ENCODE measurements around the gene B3GNT7.

The B3GNT7 gene

DNA sequence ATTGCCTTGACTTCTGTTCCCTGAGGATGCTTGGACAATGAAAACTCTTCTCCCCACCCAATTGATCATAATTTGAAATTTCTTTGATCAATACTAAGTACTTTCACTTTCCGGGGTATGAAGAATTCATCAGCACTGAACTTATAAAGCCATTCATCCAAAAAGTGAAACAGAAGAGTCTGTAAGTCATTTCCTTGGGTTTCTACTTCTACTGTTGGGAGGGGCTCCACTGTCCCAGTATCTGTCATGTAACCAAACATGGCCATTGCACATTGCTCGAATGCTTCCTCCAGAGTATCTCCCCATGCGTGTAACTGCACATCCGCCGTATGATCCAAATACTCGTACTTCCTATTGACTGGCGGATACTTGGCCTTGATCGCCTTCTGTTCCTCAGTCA is 38.5 kb downstream of the B3GNT7 start:
- Histone ChIP-seq H4K8ac (ENCODE audit: low read depth, low read length) (no peak overlapping the region), H2BK12ac (ENCODE audit: low read length) (no peak overlapping the region), H3K36me3 (ENCODE audit: control insufficient read depth in 1 of 2, insufficient read depth in 2 of 2, low read length in 2 of 2) (no peaks in the 10 kb centered on the region), H2BK5ac (ENCODE audit: low read depth, low read length, poor library complexity) (no peak overlapping the region), H3K4me3 (ENCODE audit: low read depth, low read length) (no peak overlapping the region), H3K9me3 (ENCODE audit: insufficient read depth, low read depth, low read length) (peaks cover 2% of the 10 kb centered on the region), H3K27me3 (ENCODE audit: insufficient read depth, low read length) (no peaks in the 10 kb centered on the region), H3K18ac (ENCODE audit: low read length) (no peak overlapping the region), H3K79me2 (ENCODE audit: control insufficient read depth, insufficient read depth, low read length, poor library complexity) (no peaks in the 10 kb centered on the region), H4K12ac (ENCODE audit: low read depth, low read length) (no peak overlapping the region), H2AFZ (ENCODE audit: insufficient read depth, low read length, poor library complexity) (no peak overlapping the region), H4K91ac (ENCODE audit: low read depth, low read length) (no peak overlapping the region), H2AK5ac (ENCODE audit: low read length) (no peak overlapping the region), H3K4me1 (ENCODE audit: control insufficient read depth in 1 of 2, insufficient read depth in 2 of 2, low read length in 2 of 2) (no peaks in the 10 kb centered on the region), H3K27ac (ENCODE audit: low read depth, low read length) (no peak overlapping the region), H3K23ac (ENCODE audit: low read length) (no peak overlapping the region), H3K4me2 (ENCODE audit: low read length) (no peak overlapping the region), H2BK120ac (ENCODE audit: insufficient read depth, low read length, poor library complexity) (no peak overlapping the region), H3K79me1 (ENCODE audit: low read length) (no peaks in the 10 kb centered on the region), H3K14ac (ENCODE audit: low read length) (no peak overlapping the region), H3K4ac (ENCODE audit: low read depth, low read length) (no peak overlapping the region), H3K9ac (ENCODE audit: low read length) (no peak overlapping the region)
- no peak for DNase-seq
- WGBS (ENCODE audit: extremely low coverage, insufficient coverage, insufficient read length): no CpG with 5 or more reads among the region's 8 CpGs

DNA sequence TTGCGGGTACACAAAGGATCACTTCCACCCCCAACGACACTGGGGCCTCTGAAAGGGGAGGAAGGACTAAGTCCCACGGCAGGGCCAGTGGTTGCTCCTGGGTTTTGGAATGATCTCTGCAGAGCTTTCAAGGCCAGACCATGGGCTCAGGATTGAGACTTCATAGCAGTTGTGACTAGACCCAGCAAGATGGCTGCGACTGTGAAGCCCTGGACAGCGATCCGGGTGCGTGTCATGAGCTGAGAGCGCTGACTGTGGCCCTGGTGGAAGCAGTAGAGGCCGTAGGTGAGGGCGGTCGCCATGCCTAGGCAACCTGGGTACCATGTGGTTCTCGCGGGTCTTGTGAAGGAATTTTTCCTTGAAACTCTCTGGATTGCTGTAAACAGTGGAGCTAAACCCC is 41.4 kb downstream of the B3GNT7 start:
- H3K4me3 ChIP-seq (ENCODE audit: low read depth, low read length): no peak overlapping the region
- no CpG with 5 or more reads among the region's 13 CpGs for WGBS (ENCODE audit: extremely low coverage, insufficient coverage, insufficient read length)

DNA sequence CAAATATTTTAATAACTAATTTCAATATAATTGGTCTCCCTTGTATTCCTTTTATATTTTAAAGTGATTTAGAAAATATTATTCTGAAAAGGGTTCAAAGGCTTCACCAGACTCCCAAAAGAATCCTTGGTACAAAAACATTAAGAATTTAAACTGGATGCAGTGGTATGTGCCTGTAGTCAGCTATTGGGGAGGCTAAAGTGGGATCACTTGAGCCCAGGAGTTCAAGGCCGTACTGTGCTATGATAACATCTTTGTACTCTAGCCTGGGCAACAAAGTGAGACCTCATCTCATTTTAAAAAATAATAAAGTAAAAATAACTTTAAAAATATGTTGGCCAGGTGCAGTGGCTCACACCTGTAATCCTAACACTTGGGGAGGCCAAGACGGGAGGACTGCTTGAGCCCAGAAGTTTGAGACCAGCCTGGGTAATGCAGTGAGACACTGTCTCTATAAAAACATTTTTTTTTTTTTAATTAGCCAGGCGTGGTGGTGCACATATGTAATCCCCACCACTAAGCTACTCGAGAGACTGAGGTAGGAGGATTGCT is 54.1 kb downstream of the B3GNT7 start:
- H2AFZ ChIP-seq (ENCODE audit: insufficient read depth, low read length, poor library complexity): no peak overlapping the region
- no peak overlapping the region for H2AK5ac ChIP-seq (ENCODE audit: low read length)
- H2BK12ac ChIP-seq (ENCODE audit: low read length): no peak overlapping the region
- H4K91ac ChIP-seq (ENCODE audit: low read depth, low read length): no peak overlapping the region
- no peak for DNase-seq
- no peak overlapping the region for H3K9ac ChIP-seq (ENCODE audit: low read length)
- no peak overlapping the region for H3K14ac ChIP-seq (ENCODE audit: low read length)
- H3K36me3 ChIP-seq (ENCODE audit: control insufficient read depth in 1 of 2, insufficient read depth in 2 of 2, low read length in 2 of 2): peaks cover 4 to 23% of the 10 kb centered on the region in 2 experiments
- no peaks in the 10 kb centered on the region for H3K27me3 ChIP-seq (ENCODE audit: insufficient read depth, low read length)
- WGBS (ENCODE audit: extremely low coverage, insufficient coverage, insufficient read length): no CpG with 5 or more reads among the region's 4 CpGs
- no peaks in the 10 kb centered on the region for H3K79me2 ChIP-seq (ENCODE audit: control insufficient read depth, insufficient read depth, low read length, poor library complexity)
- H3K4me3 ChIP-seq (ENCODE audit: low read depth, low read length): no peak overlapping the region
- H4K8ac ChIP-seq (ENCODE audit: low read depth, low read length): no peak overlapping the region
- H2BK120ac ChIP-seq (ENCODE audit: insufficient read depth, low read length, poor library complexity): no peak overlapping the region
- no peak overlapping the region for H3K18ac ChIP-seq (ENCODE audit: low read length)
- peaks cover 0 to 4% of the 10 kb centered on the region in 2 experiments for H3K4me1 ChIP-seq (ENCODE audit: control insufficient read depth in 1 of 2, insufficient read depth in 2 of 2, low read length in 2 of 2)
- no peak overlapping the region for H3K4me2 ChIP-seq (ENCODE audit: low read length)
- no peak overlapping the region for H3K4ac ChIP-seq (ENCODE audit: low read depth, low read length)
- H3K79me1 ChIP-seq (ENCODE audit: low read length): no peaks in the 10 kb centered on the region
- H4K12ac ChIP-seq (ENCODE audit: low read depth, low read length): no peak overlapping the region
- H2BK5ac ChIP-seq (ENCODE audit: low read depth, low read length, poor library complexity): no peak overlapping the region
- no peaks in the 10 kb centered on the region for H3K9me3 ChIP-seq (ENCODE audit: insufficient read depth, low read depth, low read length)
- H3K23ac ChIP-seq (ENCODE audit: low read length): no peak overlapping the region
- H3K27ac ChIP-seq (ENCODE audit: low read depth, low read length): no peak overlapping the region

More for the DNA sequence above, 41.4 kb downstream of the B3GNT7 start:
- Histone ChIP-seq H4K12ac (ENCODE audit: low read depth, low read length) (no peak overlapping the region), H2BK5ac (ENCODE audit: low read depth, low read length, poor library complexity) (no peak overlapping the region), H2BK12ac (ENCODE audit: low read length) (no peak overlapping the region), H3K4me1 (ENCODE audit: control insufficient read depth in 1 of 2, insufficient read depth in 2 of 2, low read length in 2 of 2) (no peaks in the 10 kb centered on the region), H3K27me3 (ENCODE audit: insufficient read depth, low read length) (no peaks in the 10 kb centered on the region), H3K27ac (ENCODE audit: low read depth, low read length) (no peak overlapping the region), H3K9ac (ENCODE audit: low read length) (no peak overlapping the region), H4K8ac (ENCODE audit: low read depth, low read length) (no peak overlapping the region), H2AK5ac (ENCODE audit: low read length) (no peak overlapping the region), H3K4me2 (ENCODE audit: low read length) (no peak overlapping the region), H3K9me3 (ENCODE audit: insufficient read depth, low read depth, low read length) (no peaks in the 10 kb centered on the region), H3K79me1 (ENCODE audit: low read length) (no peaks in the 10 kb centered on the region), H3K18ac (ENCODE audit: low read length) (no peak overlapping the region), H3K79me2 (ENCODE audit: control insufficient read depth, insufficient read depth, low read length, poor library complexity) (no peaks in the 10 kb centered on the region), H4K91ac (ENCODE audit: low read depth, low read length) (no peak overlapping the region), H3K4ac (ENCODE audit: low read depth, low read length) (no peak overlapping the region), H3K36me3 (ENCODE audit: control insufficient read depth in 1 of 2, insufficient read depth in 2 of 2, low read length in 2 of 2) (no peaks in the 10 kb centered on the region), H2BK120ac (ENCODE audit: insufficient read depth, low read length, poor library complexity) (no peak overlapping the region), H2AFZ (ENCODE audit: insufficient read depth, low read length, poor library complexity) (no peak overlapping the region), H3K14ac (ENCODE audit: low read length) (no peak overlapping the region), H3K23ac (ENCODE audit: low read length) (no peak overlapping the region)
- no peak for DNase-seq

DNA sequence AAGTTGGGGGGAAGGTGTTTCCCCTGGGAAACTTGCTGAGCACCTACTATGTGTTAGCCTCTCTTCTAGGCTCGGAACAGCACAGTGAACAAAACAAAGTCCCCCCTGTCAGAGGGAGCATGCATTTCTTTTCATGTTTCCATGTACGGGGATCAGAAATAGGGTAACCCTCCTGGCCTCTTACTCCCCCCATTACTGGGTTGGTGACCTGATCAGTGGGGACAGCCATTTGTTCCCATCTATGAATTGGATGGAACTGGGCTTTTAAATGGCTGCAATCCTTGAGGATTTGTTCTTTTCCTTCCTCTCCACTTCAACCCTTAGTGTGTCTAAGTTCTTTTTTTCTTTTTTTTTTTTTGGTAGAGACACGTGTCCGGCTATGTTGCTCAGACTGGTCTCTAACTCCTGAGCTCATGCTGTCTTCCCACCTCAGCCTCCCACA is 55.1 kb downstream of the B3GNT7 start:
- Histone ChIP-seq H2AK5ac (ENCODE audit: low read length) (no peak overlapping the region), H3K4ac (ENCODE audit: low read depth, low read length) (no peak overlapping the region), H3K18ac (ENCODE audit: low read length) (no peak overlapping the region), H3K14ac (ENCODE audit: low read length) (no peak overlapping the region), H3K79me2 (ENCODE audit: control insufficient read depth, insufficient read depth, low read length, poor library complexity) (no peaks in the 10 kb centered on the region), H3K9ac (ENCODE audit: low read length) (no peak overlapping the region), H3K27me3 (ENCODE audit: insufficient read depth, low read length) (no peaks in the 10 kb centered on the region), H2BK5ac (ENCODE audit: low read depth, low read length, poor library complexity) (no peak overlapping the region), H3K4me3 (ENCODE audit: low read depth, low read length) (no peak overlapping the region), H2AFZ (ENCODE audit: insufficient read depth, low read length, poor library complexity) (no peak overlapping the region), H4K12ac (ENCODE audit: low read depth, low read length) (no peak overlapping the region), H3K4me2 (ENCODE audit: low read length) (no peak overlapping the region), H2BK120ac (ENCODE audit: insufficient read depth, low read length, poor library complexity) (no peak overlapping the region), H3K4me1 (ENCODE audit: control insufficient read depth in 1 of 2, insufficient read depth in 2 of 2, low read length in 2 of 2) (peaks cover 0 to 4% of the 10 kb centered on the region in 2 experiments), H4K8ac (ENCODE audit: low read depth, low read length) (no peak overlapping the region), H3K27ac (ENCODE audit: low read depth, low read length) (no peak overlapping the region), H3K9me3 (ENCODE audit: insufficient read depth, low read depth, low read length) (no peaks in the 10 kb centered on the region), H3K79me1 (ENCODE audit: low read length) (no peaks in the 10 kb centered on the region), H4K91ac (ENCODE audit: low read depth, low read length) (no peak overlapping the region), H3K36me3 (ENCODE audit: control insufficient read depth in 1 of 2, insufficient read depth in 2 of 2, low read length in 2 of 2) (peaks cover 8 to 31% of the 10 kb centered on the region in 2 experiments), H2BK12ac (ENCODE audit: low read length) (no peak overlapping the region), H3K23ac (ENCODE audit: low read length) (no peak overlapping the region)
- WGBS (ENCODE audit: extremely low coverage, insufficient coverage, insufficient read length): no CpG with 5 or more reads among the region's 4 CpGs
- DNase-seq: no peak
